ENCODE measurements around the gene ITGA11. TPM values are rescaled to one million over a fixed set of nuclear protein-coding genes. Genes with fewer than 3 reads are reported as not detected.

ITGA11 gene
- total RNA-seq, 2 experiments from 2014 or later: under 0.01 TPM; not detected in 1

DNA sequence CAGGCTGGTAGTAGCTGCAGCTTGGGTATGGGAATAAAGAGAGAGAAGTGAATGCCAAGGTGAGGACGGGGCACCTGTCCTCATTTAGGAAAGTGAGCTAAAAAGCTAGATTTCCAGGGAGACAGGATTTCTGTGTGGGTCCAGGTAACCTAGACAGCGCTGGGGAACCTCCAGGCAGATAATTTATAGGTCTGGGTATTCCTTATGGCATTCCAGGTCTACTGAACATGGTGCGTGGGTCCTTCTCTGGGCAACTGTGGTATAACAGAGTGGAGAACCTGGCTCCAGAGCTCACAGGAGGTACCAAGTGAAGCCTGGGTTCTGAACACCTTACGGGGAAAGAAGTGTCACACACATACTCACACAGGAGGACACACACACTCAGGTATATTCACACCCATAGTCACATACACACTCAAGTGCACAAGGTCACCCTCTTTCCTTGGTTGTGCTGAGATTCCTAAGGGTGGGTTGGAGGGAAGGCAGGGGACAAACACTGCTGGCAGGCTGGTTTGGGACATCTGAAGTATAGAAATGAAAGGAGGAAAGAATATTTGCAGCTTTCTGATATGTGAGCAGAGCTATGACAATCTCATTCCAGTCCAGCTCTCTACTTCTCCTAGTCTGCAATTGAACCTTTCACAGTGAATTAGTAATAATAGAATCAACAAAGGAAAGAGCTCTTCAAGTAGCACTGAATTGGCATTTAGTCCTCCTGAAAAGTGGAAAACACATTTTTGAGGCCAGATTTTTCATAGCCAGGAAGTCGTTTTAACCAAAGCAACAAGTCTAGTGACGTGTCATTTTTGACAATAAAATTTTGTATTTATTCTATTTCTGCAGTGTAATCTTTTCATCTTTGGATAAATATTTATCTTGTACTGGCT, 37.4 kb upstream of the ITGA11 start:
- CTCF ChIA-PET (ENCODE audit: unreplicated experiment): no interaction called here
- H2AFZ ChIP-seq (ENCODE audit: low read length): no peak overlapping the region
- no peaks in the 10 kb centered on the region for H3K36me3 ChIP-seq (ENCODE audit: insufficient read depth, low read length)
- POLR2A ChIA-PET: interaction anchor here (0.6 to 1.3 kb wide), 2 partner anchors 17 to 1471 kb away, joined by 3 read pairs; no protein-coding TSS in a partner anchor
- no peaks in the 10 kb centered on the region for H3K79me2 ChIP-seq (ENCODE audit: insufficient read depth, low read depth, low read length)
- no TSS peak for BruUV-seq (replicated peaks)
- no peaks in the 10 kb centered on the region for H3K9me2 ChIP-seq (ENCODE audit: insufficient read depth, low read length)
- H3K4me1 ChIP-seq (ENCODE audit: insufficient read depth, low read length, poor library complexity, severe bottlenecking): no peaks in the 10 kb centered on the region
- no peaks in the 10 kb centered on the region for H4K20me1 ChIP-seq (ENCODE audit: insufficient read depth, low read length)
- no peaks in the 10 kb centered on the region for H3K9me3 ChIP-seq (ENCODE audit: low read length)
- intact Hi-C loops (cut with micrococcal nuclease; ENCODE audit: unreplicated experiment): no loop called here
- H3K27ac ChIP-seq (ENCODE audit: low read depth, low read length, poor library complexity, severe bottlenecking): no peak overlapping the region
- H3K4me2 ChIP-seq (ENCODE audit: low read length): no peak overlapping the region
- TF ChIP-seq, protein P1, sequence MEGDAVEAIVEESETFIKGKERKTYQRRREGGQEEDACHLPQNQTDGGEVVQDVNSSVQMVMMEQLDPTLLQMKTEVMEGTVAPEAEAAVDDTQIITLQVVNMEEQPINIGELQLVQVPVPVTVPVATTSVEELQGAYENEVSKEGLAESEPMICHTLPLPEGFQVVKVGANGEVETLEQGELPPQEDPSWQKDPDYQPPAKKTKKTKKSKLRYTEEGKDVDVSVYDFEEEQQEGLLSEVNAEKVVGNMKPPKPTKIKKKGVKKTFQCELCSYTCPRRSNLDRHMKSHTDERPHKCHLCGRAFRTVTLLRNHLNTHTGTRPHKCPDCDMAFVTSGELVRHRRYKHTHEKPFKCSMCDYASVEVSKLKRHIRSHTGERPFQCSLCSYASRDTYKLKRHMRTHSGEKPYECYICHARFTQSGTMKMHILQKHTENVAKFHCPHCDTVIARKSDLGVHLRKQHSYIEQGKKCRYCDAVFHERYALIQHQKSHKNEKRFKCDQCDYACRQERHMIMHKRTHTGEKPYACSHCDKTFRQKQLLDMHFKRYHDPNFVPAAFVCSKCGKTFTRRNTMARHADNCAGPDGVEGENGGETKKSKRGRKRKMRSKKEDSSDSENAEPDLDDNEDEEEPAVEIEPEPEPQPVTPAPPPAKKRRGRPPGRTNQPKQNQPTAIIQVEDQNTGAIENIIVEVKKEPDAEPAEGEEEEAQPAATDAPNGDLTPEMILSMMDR (conservative IDR thresholded peaks at IDR 0.05; ENCODE audit: low read length): no peak
- no peak for TF ChIP-seq EZH2phosphoT487 (IDR thresholded peaks at IDR 0.05; ENCODE audit: borderline replicate concordance, low read depth, low read length)
- no peak overlapping the region for H3K4me3 ChIP-seq (ENCODE audit: low read depth, low read length, poor library complexity, severe bottlenecking)
- no peak for DNase-seq (ENCODE audit: low spot score)

DNA sequence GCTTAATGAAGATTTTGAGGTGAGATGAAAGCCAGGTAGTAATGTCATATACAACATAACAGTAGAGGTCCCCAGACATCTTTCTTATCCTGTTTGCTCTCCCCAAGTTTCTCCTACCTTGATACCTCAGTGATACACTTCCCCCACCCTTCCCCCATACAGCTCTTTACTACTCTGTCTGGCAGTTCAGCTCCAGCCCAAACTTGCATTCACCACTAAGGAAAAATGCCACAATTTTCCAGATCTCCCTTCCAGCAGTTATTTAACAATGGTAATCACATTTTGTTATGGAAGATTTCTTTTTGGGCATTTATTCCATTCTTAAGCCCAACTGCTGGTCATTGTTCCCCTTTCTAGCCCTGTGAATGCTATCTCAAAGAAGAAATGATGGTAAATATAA, 34.9 kb upstream of the ITGA11 start:
- Histone ChIP-seq H3K4me2 (ENCODE audit: low read length) (no peak overlapping the region), H3K4me3 (ENCODE audit: low read depth, low read length, poor library complexity, severe bottlenecking) (no peak overlapping the region), H3K9me3 (ENCODE audit: low read length) (no peaks in the 10 kb centered on the region), H3K79me2 (ENCODE audit: insufficient read depth, low read depth, low read length) (no peaks in the 10 kb centered on the region), H3K4me1 (ENCODE audit: insufficient read depth, low read length, poor library complexity, severe bottlenecking) (no peaks in the 10 kb centered on the region), H3K9me2 (ENCODE audit: insufficient read depth, low read length) (no peaks in the 10 kb centered on the region), H3K27ac (ENCODE audit: low read depth, low read length, poor library complexity, severe bottlenecking) (no peak overlapping the region), H2AFZ (ENCODE audit: low read length) (no peak overlapping the region), H4K20me1 (ENCODE audit: insufficient read depth, low read length) (no peaks in the 10 kb centered on the region), H3K36me3 (ENCODE audit: insufficient read depth, low read length) (no peaks in the 10 kb centered on the region)
- DNase-seq (ENCODE audit: low spot score): no peak
- intact Hi-C loops (cut with micrococcal nuclease; ENCODE audit: unreplicated experiment): no loop called here
- POLR2A ChIA-PET: interaction anchor here (0.7 to 1.2 kb wide), 2 partner anchors 15 to 188 kb away, joined by 3 to 4 read pairs; no protein-coding TSS in a partner anchor
- CTCF ChIA-PET (ENCODE audit: unreplicated experiment): no interaction called here
- TF ChIP-seq, protein P1 (conservative IDR thresholded peaks at IDR 0.05; ENCODE audit: low read length): no peak; the same call in 1 of the 2 replicates
- no peak for TF ChIP-seq EZH2phosphoT487 (IDR thresholded peaks at IDR 0.05; ENCODE audit: borderline replicate concordance, low read depth, low read length)
- no TSS peak for BruUV-seq (replicated peaks)
